ENCODE data around the gene SPTLC1. TPM values are rescaled to one million over a fixed set of nuclear protein-coding genes. Genes with fewer than 3 reads are reported as not detected.
A peak's percentile ranks its signal among the peaks of the same experiment; 100 is the strongest.

Gene SPTLC1
- total and polyA plus RNA-seq, 2 experiments from 2014 or later, result 54.8 to 100 TPM

GRCh38 chr9:92057226-92057625 is 58.0 kb downstream of the SPTLC1 start (continued):
- TF ChIP-seq ETS1 (IDR thresholded peaks at IDR 0.05) (no peak), JUNB (IDR thresholded peaks at IDR 0.05; ENCODE audit: unreplicated experiment) (no peak), ZNF114 (CRISPR knock-in tag; IDR thresholded peaks at IDR 0.05) (no peak), REST (IDR thresholded peaks at IDR 0.05; ENCODE audit: unreplicated experiment) (no peak), CTCF (conservative IDR thresholded peaks at IDR 0.05; ENCODE audit: low read depth in 2 of 2) (no peak)

- peak; percentile 84 for DNase-seq (ENCODE audit: low spot score)
- H3K27ac Mint-ChIP-seq, result peak overlapping the region; percentile 97
- TF ChIP-seq CREB1 (CRISPR knock-in tag; IDR thresholded peaks at IDR 0.05; ENCODE audit: low read depth), result peak; percentile 24; the same call in 1 of the 2 replicates
- 0 out of 2 replicates have a peak, but pooled peaks have one; percentile 42 for TF ChIP-seq ZNF462 (CRISPR knock-in tag; IDR thresholded peaks at IDR 0.05)
- TF ChIP-seq ZNF114 (CRISPR knock-in tag; IDR thresholded peaks at IDR 0.05), result no peak
- no peak for TF ChIP-seq REST (IDR thresholded peaks at IDR 0.05; ENCODE audit: unreplicated experiment)
These were observed 59.6 kb downstream of the SPTLC1 start for GRCh38 chr9:92055624-92056023.

More at GRCh38 chr9:92055624-92056023, 59.6 kb downstream of the SPTLC1 start:
- H3F3A ChIP-seq (replicated peaks; ENCODE audit: low read depth), result no peaks in the 10 kb centered on the region
- no peaks in the 10 kb centered on the region; the same call in 1 of the 2 replicates for H3K36me3 ChIP-seq (ENCODE audit: insufficient read depth)
- peaks cover 5% of the 10 kb centered on the region for H3K9me3 Mint-ChIP-seq
- H4K20me1 ChIP-seq (replicated peaks; ENCODE audit: insufficient read depth), result no peaks in the 10 kb centered on the region
- H2AFZ ChIP-seq, result no peak overlapping the region
- peak; percentile 78 for ATAC-seq
- peak overlapping the region; percentile 96 for H3K27ac ChIP-seq (ENCODE audit: low read depth)
- peaks cover 54% of the 10 kb centered on the region for H3K4me1 Mint-ChIP-seq
- H3K4me3 Mint-ChIP-seq, result peak overlapping the region; percentile 21; the same call in 2 of the 3 replicates
- H3K36me3 Mint-ChIP-seq (ENCODE audit: low read depth), result peaks cover 62% of the 10 kb centered on the region
- no peaks in the 10 kb centered on the region for H3K9me2 ChIP-seq (ENCODE audit: insufficient read depth)
- H3K27me3 ChIP-seq (ENCODE audit: insufficient read depth), result no peaks in the 10 kb centered on the region
- H3K79me2 ChIP-seq (replicated peaks; ENCODE audit: insufficient read depth), result peaks cover 11% of the 10 kb centered on the region
- peaks cover 38% of the 10 kb centered on the region for H3K4me1 ChIP-seq (ENCODE audit: insufficient read depth)
- peak overlapping the region; percentile 19 for H3K4me2 ChIP-seq
- H3K27me3 Mint-ChIP-seq (ENCODE audit: insufficient read depth, low read depth, poor library complexity), result peaks cover 4% of the 10 kb centered on the region
- peak overlapping the region; percentile 19; the same call in 1 of the 2 replicates for H3K4me3 ChIP-seq
